22Rv1 (cell line): ENCODE results near the gene SUSD3.

Experiments used
- ZFX ChIP-seq: fragments of 450-650 bp; IDR thresholded peaks from 2 replicates; pipeline ENCODE4 v1.6.1; 2017; ENCODE audit warnings: antibody characterized with exemption, borderline replicate concordance
- TF ChIP-seq, protein P1 (sequence below): fragments of 450-650 bp; IDR thresholded peaks from 2 replicates; pipeline ENCODE4 v1.5.1; 2017; ENCODE audit warnings: mild to moderate bottlenecking

- TF ChIP-seq, protein P1, sequence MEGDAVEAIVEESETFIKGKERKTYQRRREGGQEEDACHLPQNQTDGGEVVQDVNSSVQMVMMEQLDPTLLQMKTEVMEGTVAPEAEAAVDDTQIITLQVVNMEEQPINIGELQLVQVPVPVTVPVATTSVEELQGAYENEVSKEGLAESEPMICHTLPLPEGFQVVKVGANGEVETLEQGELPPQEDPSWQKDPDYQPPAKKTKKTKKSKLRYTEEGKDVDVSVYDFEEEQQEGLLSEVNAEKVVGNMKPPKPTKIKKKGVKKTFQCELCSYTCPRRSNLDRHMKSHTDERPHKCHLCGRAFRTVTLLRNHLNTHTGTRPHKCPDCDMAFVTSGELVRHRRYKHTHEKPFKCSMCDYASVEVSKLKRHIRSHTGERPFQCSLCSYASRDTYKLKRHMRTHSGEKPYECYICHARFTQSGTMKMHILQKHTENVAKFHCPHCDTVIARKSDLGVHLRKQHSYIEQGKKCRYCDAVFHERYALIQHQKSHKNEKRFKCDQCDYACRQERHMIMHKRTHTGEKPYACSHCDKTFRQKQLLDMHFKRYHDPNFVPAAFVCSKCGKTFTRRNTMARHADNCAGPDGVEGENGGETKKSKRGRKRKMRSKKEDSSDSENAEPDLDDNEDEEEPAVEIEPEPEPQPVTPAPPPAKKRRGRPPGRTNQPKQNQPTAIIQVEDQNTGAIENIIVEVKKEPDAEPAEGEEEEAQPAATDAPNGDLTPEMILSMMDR, result no peak
- no peak for TF ChIP-seq ZFX
Measured at GRCh38 chr9:93035821-93036351, 22.6 kb upstream of the SUSD3 start.
